H1 (cell line): Measurements from ENCODE around the gene PALM3. TPM values are rescaled to one million over a fixed set of nuclear protein-coding genes. Genes with fewer than 3 reads are reported as not detected.

ENCODE experiments used
- KDM1A ChIP-seq: fragments of 200-600, 300-600 bp; sonication (generic); IDR thresholded peaks from 2 replicates; pipeline ENCODE4 v1.7.1; 2016; ENCODE audit warnings: mild to moderate bottlenecking, low read length, borderline replicate concordance
- RFX5 ChIP-seq: IDR thresholded peaks from 2 replicates; pipeline ENCODE4 v1.6.1; 2011; ENCODE audit warnings: low read depth, low read length, improper control_type of control experiment, borderline replicate concordance
- SIRT6 ChIP-seq: IDR thresholded peaks from one replicate; pipeline ENCODE4 v1.7.1; 2012; ENCODE audit warnings: low read length, inconsistent platforms
- SRF ChIP-seq: IDR thresholded peaks from 2 replicates; pipeline ENCODE4 v1.6.1; 2011; ENCODE audit warnings: mild to moderate bottlenecking, low read depth, low read length, moderate library complexity
- polyA plus RNA-seq, 7 experiments: library from polyadenylated mRNA; depleted of rRNA in 3 of 7; stranded (reverse) in 5 of 7; unstranded in 2 of 7; fragments of >200 nt in 5 of 7; fragments of 200-250 nt in 2 of 7; gene quantifications; 1 replicate in 5 of 7; 2 replicates in 1 of 7; 4 replicates in 1 of 7; pipeline versions ENCODE4 v1.2.1 to v1.2.3, GENCODE V29; 2011 to 2013; ENCODE audit warnings: missing spikeins in 2 of 7, mixed read lengths in 2 of 7
- total RNA-seq: library from RNA; stranded (reverse); fragmentation: NEBNext Ultra II Directional; extraction: Animal tissue kit (Norgen Biotek cat#: 25700); gene quantifications from 2 replicates; pipeline ENCODE4 v1.2.1, GENCODE V29; 2021

The PALM3 gene
- total and polyA plus RNA-seq, 2 of the 8 experiments (the other 6 are each of a cell fraction or from before 2014, with no cell fraction given), result 5.8 to 31.3 TPM

GRCh38 chr19:14081797-14082674 lies 20.2 kb upstream of the PALM3 start (continued):
- TF ChIP-seq KDM1A (no peak), RFX5 (no peak), SIRT6 (no peak), SRF (no peak)
